Caco-2 (cell line): ENCODE data around the gene MYL11. TPM values are rescaled to one million over a fixed set of nuclear protein-coding genes. Genes with fewer than 3 reads are reported as not detected.

ENCODE experiments used
- BruUV-seq: library from RNA; stranded (reverse); fragments of 400-500 nt; replicated peaks from 2 replicates; lab custom pipeline; 2021; lab: Mats Ljungman, UMichigan
- CTCF ChIA-PET: fragments of 300-600 bp; sonication (Branson Sonifier 250); formaldehyde crosslinking; loops from one replicate; lab custom pipeline; 2022; ENCODE audit warnings: antibody characterized with exemption; lab: Charles Lee
- POLR2A ChIA-PET: fragments of 300-600 bp; sonication (Branson Sonifier 250); formaldehyde crosslinking; loops from one replicate; lab custom pipeline; 2022; ENCODE audit warnings: antibody characterized with exemption; lab: Charles Lee
- DNase-seq, 2 experiments: peaks; one replicate each; pipeline versions ENCODE4 v3.0.0 to v3.0.0-alpha.2; 2020 to 2022
- H3K27me3 ChIP-seq: replicated peaks from 2 replicates; pipeline ENCODE4 v1.6.0; 2011; ENCODE audit warnings: low read length; ENCODE audit not compliant: control insufficient read depth, insufficient read depth
- H3K36me3 ChIP-seq: 2 replicates; pipeline ENCODE4 v1.5.1; 2011; ENCODE audit warnings: low read length; ENCODE audit not compliant: control insufficient read depth, insufficient read depth
- H3K4me1 ChIP-seq: fragments of 250-450 bp; sonication (Bioruptor Pico); 2 replicates; pipeline ENCODE4 v1.5.1; 2020; ENCODE audit warnings: mild to moderate bottlenecking
- H3K4me3 ChIP-seq: 2 replicates; pipeline ENCODE4 v1.5.1; 2011; ENCODE audit warnings: low read depth, mild to moderate bottlenecking, control low read depth, low read length
- H3K9me3 ChIP-seq: fragments of 250-450 bp; sonication (Bioruptor Pico); 2 replicates; pipeline ENCODE4 v1.5.1; 2020; ENCODE audit warnings: mild to moderate bottlenecking, moderate library complexity
- H3K27ac Mint-ChIP-seq: one replicate; pipeline ENCODE4 v1.8.0; 2022; ENCODE audit warnings: mixed read lengths; ENCODE audit not compliant: unreplicated experiment
- H3K27me3 Mint-ChIP-seq: one replicate; pipeline ENCODE4 v1.8.0; 2022; ENCODE audit warnings: mixed read lengths; ENCODE audit not compliant: insufficient read depth, unreplicated experiment
- H3K36me3 Mint-ChIP-seq: one replicate; pipeline ENCODE4 v1.8.0; 2022; ENCODE audit warnings: mild to moderate bottlenecking, mixed read lengths; ENCODE audit not compliant: insufficient read depth, unreplicated experiment
- H3K4me1 Mint-ChIP-seq: one replicate; pipeline ENCODE4 v1.8.0; 2022; ENCODE audit warnings: low read depth, mixed read lengths; ENCODE audit not compliant: unreplicated experiment
- H3K4me3 Mint-ChIP-seq: one replicate; pipeline ENCODE4 v1.8.0; 2022; ENCODE audit warnings: mild to moderate bottlenecking, moderate library complexity, mixed read lengths; ENCODE audit not compliant: unreplicated experiment
- H3K9me3 Mint-ChIP-seq: one replicate; pipeline ENCODE4 v1.8.0; 2022; ENCODE audit warnings: mixed read lengths; ENCODE audit not compliant: unreplicated experiment
- intact Hi-C: fragments of 100-400 bp; cut with micrococcal nuclease; formaldehyde crosslinking; loops from one replicate; pipeline ENCODE4 v1.10.0; 2022; ENCODE audit not compliant: unreplicated experiment
- total RNA-seq: library from RNA; stranded (reverse); gene quantifications from 2 replicates; pipeline ENCODE4 v1.2.3, GENCODE V29; 2022
- TF ChIP-seq, protein P1 (sequence below), 2 experiments: fragments of 200-600 bp in 1 of 2; IDR thresholded peaks; 1 replicate in 1 of 2; 2 replicates in 1 of 2; pipeline versions ENCODE4 v1.5.1 to v1.8.0; 2011 to 2022; ENCODE audit warnings: antibody characterized with exemption in 1 of 2, control low read depth in 1 of 2, inconsistent platforms in 1 of 2, low read depth in 1 of 2, low read length in 1 of 2, mild to moderate bottlenecking in 1 of 2, moderate library complexity in 1 of 2; ENCODE audit not compliant: insufficient read depth in 1 of 2, severe bottlenecking in 1 of 2, unreplicated experiment in 1 of 2

MYL11 gene
- total RNA-seq, 1 experiment from 2014 or later = 2.9 TPM

- Mint-ChIP-seq H3K36me3 (peaks cover 61% of the 10 kb centered on the region), H3K27ac (no peak overlapping the region), H3K27me3 (no peaks in the 10 kb centered on the region), H3K9me3 (no peaks in the 10 kb centered on the region), H3K4me3 (peak overlapping the region; percentile 19), H3K4me1 (peaks cover 30% of the 10 kb centered on the region)
- DNase-seq = no peak
- POLR2A ChIA-PET = interaction anchor here (0.7 kb wide), 1 partner anchor 13 kb away, joined by 3 read pairs; the partner anchor contains the start of gene TBC1D10B
- H3K4me1 ChIP-seq = peaks cover 5% of the 10 kb centered on the region; the same call in 1 of the 2 replicates
- CTCF ChIA-PET = interaction anchor here (0.5 to 0.9 kb wide), 2 partner anchors 51 to 784 kb away, joined by 3 read pairs; no protein-coding TSS in a partner anchor
- BruUV-seq = no TSS peak
- intact Hi-C loops = loop anchor here (5.0 kb wide), 1 partner anchor 49 kb away; the partner anchor contains the start of gene ZNF771
- H3K36me3 ChIP-seq = peaks cover 1% of the 10 kb centered on the region
- H3K27me3 ChIP-seq = no peaks in the 10 kb centered on the region
- H3K4me3 ChIP-seq = no peak overlapping the region
- TF ChIP-seq, protein P1, sequence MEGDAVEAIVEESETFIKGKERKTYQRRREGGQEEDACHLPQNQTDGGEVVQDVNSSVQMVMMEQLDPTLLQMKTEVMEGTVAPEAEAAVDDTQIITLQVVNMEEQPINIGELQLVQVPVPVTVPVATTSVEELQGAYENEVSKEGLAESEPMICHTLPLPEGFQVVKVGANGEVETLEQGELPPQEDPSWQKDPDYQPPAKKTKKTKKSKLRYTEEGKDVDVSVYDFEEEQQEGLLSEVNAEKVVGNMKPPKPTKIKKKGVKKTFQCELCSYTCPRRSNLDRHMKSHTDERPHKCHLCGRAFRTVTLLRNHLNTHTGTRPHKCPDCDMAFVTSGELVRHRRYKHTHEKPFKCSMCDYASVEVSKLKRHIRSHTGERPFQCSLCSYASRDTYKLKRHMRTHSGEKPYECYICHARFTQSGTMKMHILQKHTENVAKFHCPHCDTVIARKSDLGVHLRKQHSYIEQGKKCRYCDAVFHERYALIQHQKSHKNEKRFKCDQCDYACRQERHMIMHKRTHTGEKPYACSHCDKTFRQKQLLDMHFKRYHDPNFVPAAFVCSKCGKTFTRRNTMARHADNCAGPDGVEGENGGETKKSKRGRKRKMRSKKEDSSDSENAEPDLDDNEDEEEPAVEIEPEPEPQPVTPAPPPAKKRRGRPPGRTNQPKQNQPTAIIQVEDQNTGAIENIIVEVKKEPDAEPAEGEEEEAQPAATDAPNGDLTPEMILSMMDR (IDR thresholded peaks at IDR 0.05; ENCODE audit: insufficient read depth in 1 of 2, low read depth in 1 of 2, low read length in 1 of 2, severe bottlenecking in 1 of 2, unreplicated experiment in 1 of 2) = no peak
- no peaks in the 10 kb centered on the region for H3K9me3 ChIP-seq
These were observed 16.7 kb upstream of the MYL11 start for GRCh38 chr16:30357715-30358576.

DNA sequence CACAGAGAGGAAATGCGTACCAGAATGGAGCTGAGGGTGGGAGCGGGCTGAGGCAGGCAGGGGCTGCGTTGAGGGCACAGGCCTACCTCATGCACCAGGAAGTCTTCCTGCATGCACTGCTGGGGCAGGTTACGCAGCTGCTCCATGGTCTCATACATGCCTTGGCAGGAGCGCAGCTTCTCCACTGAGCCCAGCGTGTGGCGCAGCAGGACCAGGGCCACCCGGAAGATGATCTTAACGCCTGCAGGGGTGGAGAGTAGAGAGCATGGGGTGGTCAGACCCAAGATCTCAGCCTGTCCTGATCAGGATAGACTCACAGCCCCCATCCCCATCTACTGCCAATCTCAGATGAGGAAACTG is 16.0 kb upstream of the MYL11 start:
- Mint-ChIP-seq H3K4me1 (peaks cover 34% of the 10 kb centered on the region), H3K27ac (no peak overlapping the region), H3K4me3 (no peak overlapping the region), H3K27me3 (no peaks in the 10 kb centered on the region), H3K9me3 (no peaks in the 10 kb centered on the region), H3K36me3 (peaks cover 61% of the 10 kb centered on the region)
- ChIA-PET CTCF (no interaction called here), POLR2A (interaction anchor here (0.7 kb wide), 1 partner anchor 12 kb away, joined by 3 read pairs; the partner anchor contains the start of gene TBC1D10B)
- no peaks in the 10 kb centered on the region for H3K27me3 ChIP-seq
- TF ChIP-seq, protein P1 (IDR thresholded peaks at IDR 0.05; ENCODE audit: insufficient read depth in 1 of 2, low read depth in 1 of 2, low read length in 1 of 2, severe bottlenecking in 1 of 2, unreplicated experiment in 1 of 2) = no peak
- no TSS peak for BruUV-seq
- H3K4me3 ChIP-seq = no peak overlapping the region
- no peak for DNase-seq
- intact Hi-C loops = loop anchor here (5.0 kb wide), 1 partner anchor 49 kb away; the partner anchor contains the start of gene ZNF771
- H3K36me3 ChIP-seq = peaks cover 1% of the 10 kb centered on the region
- peaks cover 5% of the 10 kb centered on the region; the same call in 1 of the 2 replicates for H3K4me1 ChIP-seq
- H3K9me3 ChIP-seq = no peaks in the 10 kb centered on the region
